Astrocyte (in vitro differentiated cells and primary cell): Measurements from ENCODE around the gene CAVIN3.

ENCODE experiments used
- CTCF ChIP-seq: IDR thresholded peaks from 2 replicates; pipeline ENCODE4 v1.5.1; 2011; ENCODE audit warnings: low read depth, mild to moderate bottlenecking, inconsistent platforms, low read length, moderate library complexity; ENCODE audit not compliant: insufficient read depth
- EZH2 ChIP-seq: IDR thresholded peaks from 2 replicates; pipeline ENCODE4 v1.6.1; 2012; ENCODE audit warnings: mild to moderate bottlenecking, low read length, inconsistent platforms; ENCODE audit not compliant: insufficient read depth

GRCh38 chr11:6300325-6300724 lies 20.0 kb downstream of the CAVIN3 start:
- no peak for TF ChIP-seq CTCF
- TF ChIP-seq EZH2, result no peak
